GM23248 (cell line): Measurements from ENCODE around the gene NCEH1. TPM values are rescaled to one million over a fixed set of nuclear protein-coding genes. Genes with fewer than 3 reads are reported as not detected.

Source experiments
- DNase-seq: peaks from one replicate; pipeline ENCODE4 v3.0.0-alpha.2; 2015
- H2AFZ ChIP-seq: fragments of 200-600 bp; sonication (generic); 2 replicates; pipeline ENCODE4 v1.6.1; 2016; ENCODE audit warnings: antibody characterized with exemption
- H3F3A ChIP-seq: fragments of 200-600 bp; sonication (generic); 2 replicates; pipeline ENCODE4 v1.6.1; 2016; ENCODE audit warnings: mild to moderate bottlenecking, antibody characterized with exemption, mixed run types; ENCODE audit not compliant: insufficient read depth
- H3K27ac ChIP-seq: fragments of 200-600 bp; sonication (generic); 2 replicates; pipeline ENCODE4 v1.5.1; 2016; ENCODE audit warnings: mild to moderate bottlenecking
- H3K27me3 ChIP-seq: fragments of 200-600 bp; sonication (generic); replicated peaks from 2 replicates; pipeline ENCODE4 v1.6.1; 2016; ENCODE audit warnings: mild to moderate bottlenecking; ENCODE audit not compliant: insufficient read depth
- H3K36me3 ChIP-seq: fragments of 200-600 bp; sonication (generic); 2 replicates; pipeline ENCODE4 v1.6.1; 2016; ENCODE audit warnings: low read depth, mild to moderate bottlenecking
- H3K4me1 ChIP-seq: fragments of 200-600 bp; sonication (generic); 2 replicates; pipeline ENCODE4 v1.6.1; 2016; ENCODE audit warnings: mild to moderate bottlenecking; ENCODE audit not compliant: insufficient read depth
- H3K4me2 ChIP-seq: fragments of 200-600 bp; sonication (generic); one replicate; pipeline ENCODE4 v1.6.1; 2016; ENCODE audit warnings: mild to moderate bottlenecking; ENCODE audit not compliant: unreplicated experiment
- H3K4me3 ChIP-seq: fragments of 200-600 bp; sonication (generic); 2 replicates; pipeline ENCODE4 v1.5.1; 2016; ENCODE audit warnings: mild to moderate bottlenecking
- H3K79me2 ChIP-seq: fragments of 200-600 bp; sonication (generic); 2 replicates; pipeline ENCODE4 v1.6.1; 2016; ENCODE audit warnings: mild to moderate bottlenecking; ENCODE audit not compliant: insufficient read depth
- H3K9ac ChIP-seq: fragments of 200-600 bp; sonication (generic); 2 replicates; pipeline ENCODE4 v1.6.1; 2016; ENCODE audit warnings: mild to moderate bottlenecking
- H3K9me2 ChIP-seq: fragments of 200-600 bp; sonication (generic); 2 replicates; pipeline ENCODE4 v1.6.1; 2016; ENCODE audit warnings: mixed run types, mild to moderate bottlenecking, moderate library complexity; ENCODE audit not compliant: insufficient read depth
- H3K9me3 ChIP-seq: fragments of 200-600 bp; sonication (generic); one replicate; pipeline ENCODE4 v1.6.1; 2017; ENCODE audit warnings: low read depth
- H4K20me1 ChIP-seq: fragments of 200-600 bp; sonication (generic); 2 replicates; pipeline ENCODE4 v1.6.0; 2016; ENCODE audit not compliant: insufficient read depth
- EZH2 ChIP-seq: fragments of 200-600 bp; sonication (generic); IDR thresholded peaks from 2 replicates; pipeline ENCODE4 v1.6.1; 2018; ENCODE audit warnings: antibody characterized with exemption, mild to moderate bottlenecking; ENCODE audit not compliant: insufficient read depth, poor library complexity, severe bottlenecking
- EZH2phosphoT487 ChIP-seq: fragments of 200-600 bp; sonication (generic); IDR thresholded peaks from 2 replicates; pipeline ENCODE4 v1.6.1; 2018; ENCODE audit warnings: antibody characterized with exemption, moderate library complexity, mild to moderate bottlenecking, low read depth; ENCODE audit not compliant: insufficient read depth
- WGBS, 2 experiments: methylation state at CpG; one replicate each; pipeline ENCODE4 v1.1.6; 2015 to 2017; ENCODE audit warnings: low lambda C conversion rate in 2 of 2, low coverage in 1 of 2; ENCODE audit errors: missing lambda C conversion rate in 2 of 2; 5-methylcytosine and 5-hydroxymethylcytosine counted together
- in situ Hi-C: fragments of 300-500 bp; cut with MboI; formaldehyde crosslinking; loops from 2 replicates; pipeline ENCODE4 v1.15.0; 2020
- polyA plus RNA-seq: library from polyadenylated mRNA; unstranded; fragments of >200 nt; fragmentation: Nextera tagmentation; extraction: Ambion mirVana; gene quantifications from 2 replicates; pipeline ENCODE4 v1.2.1, GENCODE V29; 2016
- total RNA-seq: library from RNA; depleted of rRNA; stranded (reverse); fragments of >200 nt; shearing (Covaris generic); gene quantifications from 2 replicates; pipeline ENCODE4 v1.2.3, GENCODE V29; 2014

The NCEH1 gene
- total and polyA plus RNA-seq, 2 experiments from 2014 or later: 16.5 to 19.5 TPM

DNA sequence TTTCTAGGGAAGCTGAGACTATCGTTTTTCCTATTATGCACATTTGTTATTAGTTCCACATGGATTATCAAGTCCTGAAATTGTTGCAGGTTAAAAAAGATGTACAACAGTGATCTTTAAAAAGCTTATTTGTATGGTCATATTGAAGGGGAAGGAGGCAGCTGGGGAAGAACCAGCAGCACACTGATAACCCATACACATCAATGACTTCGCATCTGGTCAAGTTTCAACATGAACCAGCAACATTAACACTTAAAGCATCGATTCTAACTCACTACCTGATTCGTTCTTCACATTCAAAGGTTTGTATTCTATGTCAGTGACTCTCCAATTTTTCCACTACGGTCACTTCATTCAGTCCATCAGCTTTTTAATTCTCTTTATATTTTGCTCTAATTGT lies 56.4 kb downstream of the NCEH1 start:
- peaks cover 52% of the 10 kb centered on the region for H3K79me2 ChIP-seq
- peaks cover 6% of the 10 kb centered on the region; the same call in 1 of the 2 replicates for H3F3A ChIP-seq
- no peak overlapping the region for H3K4me2 ChIP-seq
- no peaks in the 10 kb centered on the region for H3K27me3 ChIP-seq
- in situ Hi-C loops: no loop called here
- WGBS, 2 experiments: 78 to 80% methylated on average over 5 of the region's 5 CpGs
- no peak overlapping the region for H3K9ac ChIP-seq
- no peaks in the 10 kb centered on the region for H3K36me3 ChIP-seq
- TF ChIP-seq EZH2phosphoT487: no peak
- TF ChIP-seq EZH2: no peak
- H3K9me2 ChIP-seq: no peaks in the 10 kb centered on the region
- no peak overlapping the region for H3K27ac ChIP-seq
- no peak overlapping the region for H3K4me3 ChIP-seq
- DNase-seq: no peak
- H2AFZ ChIP-seq: no peak overlapping the region
- peaks cover 24% of the 10 kb centered on the region for H3K4me1 ChIP-seq
- 0 out of 2 replicates have a peak, but pooled peaks cover 3% of the 10 kb centered on the region for H4K20me1 ChIP-seq
- no peaks in the 10 kb centered on the region for H3K9me3 ChIP-seq

DNA sequence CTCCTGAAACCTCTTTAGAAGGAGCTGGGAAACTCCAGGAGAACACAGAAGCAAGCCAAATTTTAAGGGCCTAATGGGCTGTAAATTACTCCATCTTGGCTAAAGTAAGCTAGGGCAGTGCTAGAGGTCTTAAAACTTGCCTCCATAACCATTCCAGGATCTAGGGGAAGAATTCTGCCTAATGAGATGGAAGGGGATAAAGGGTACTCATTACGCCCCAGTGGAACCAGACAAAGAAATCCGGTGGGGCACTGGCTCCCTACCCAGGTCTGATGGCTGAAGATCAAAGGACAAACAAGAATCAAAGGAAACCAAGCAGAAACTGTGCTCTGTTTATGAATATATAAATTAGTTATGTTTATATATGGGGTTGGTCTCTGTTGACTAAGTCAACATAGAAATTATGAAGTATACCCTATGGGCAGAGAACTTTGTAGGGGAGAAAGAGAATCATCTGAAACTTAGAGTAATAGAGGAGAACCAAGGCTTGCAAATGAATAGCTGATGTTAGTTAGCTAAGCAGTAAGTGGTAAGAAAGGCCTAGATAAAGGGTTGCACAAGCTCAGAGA lies 57.8 kb downstream of the NCEH1 start:
- 0 out of 2 replicates have a peak, but pooled peaks cover 3% of the 10 kb centered on the region for H4K20me1 ChIP-seq
- no peak overlapping the region for H3K27ac ChIP-seq
- DNase-seq: no peak
- peaks cover 16% of the 10 kb centered on the region for H3K4me1 ChIP-seq
- H3K9me3 ChIP-seq: no peaks in the 10 kb centered on the region
- H3K27me3 ChIP-seq: no peaks in the 10 kb centered on the region
- no peaks in the 10 kb centered on the region for H3K9me2 ChIP-seq
- no peaks in the 10 kb centered on the region for H3F3A ChIP-seq
- no peak overlapping the region for H3K4me3 ChIP-seq
- in situ Hi-C loops: no loop called here
- TF ChIP-seq EZH2 (no peak), EZH2phosphoT487 (no peak)
- peaks cover 53% of the 10 kb centered on the region for H3K79me2 ChIP-seq
- H3K9ac ChIP-seq: no peak overlapping the region
- WGBS, 2 experiments: 99 to 100% methylated on average over 2 of the region's 2 CpGs
- H3K36me3 ChIP-seq: no peaks in the 10 kb centered on the region
- no peak overlapping the region for H3K4me2 ChIP-seq
- H2AFZ ChIP-seq: no peak overlapping the region

DNA sequence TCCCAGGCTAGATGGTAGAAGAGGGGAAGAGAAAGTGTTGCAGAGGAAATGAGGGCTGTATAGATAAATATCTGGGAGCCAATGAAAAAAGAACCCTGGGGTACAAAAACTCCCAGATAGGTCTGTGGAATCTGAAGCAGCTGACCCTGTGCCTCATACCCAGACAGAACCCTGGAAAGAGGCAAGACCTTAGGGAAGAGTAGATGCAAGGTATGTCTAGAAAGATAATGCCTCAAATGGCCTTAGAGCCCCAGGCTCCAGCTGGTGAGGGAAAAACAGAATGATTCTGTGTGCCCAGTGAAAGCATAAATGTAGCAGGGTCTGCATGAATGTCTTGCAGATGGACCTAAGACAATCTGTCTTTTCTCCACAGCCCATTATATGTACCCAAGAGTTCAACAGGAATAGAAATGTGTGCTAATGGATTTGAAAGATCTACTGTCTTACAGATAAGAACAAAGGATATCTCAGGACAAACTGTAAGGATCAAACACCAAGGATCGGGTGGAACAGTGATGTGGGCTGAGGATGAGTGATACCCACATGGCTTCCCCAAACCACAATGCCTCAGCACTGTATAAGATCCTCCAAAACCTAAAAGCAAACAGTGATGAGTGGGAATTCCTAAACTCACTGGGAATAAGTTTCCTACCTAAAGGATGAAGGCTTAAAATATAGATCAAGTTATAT lies 58.8 kb downstream of the NCEH1 start:
- Histone ChIP-seq H3K9me3 (no peaks in the 10 kb centered on the region), H3F3A (no peaks in the 10 kb centered on the region), H2AFZ (no peak overlapping the region), H3K27ac (no peak overlapping the region), H3K79me2 (peaks cover 51% of the 10 kb centered on the region), H3K36me3 (no peaks in the 10 kb centered on the region), H3K9me2 (no peaks in the 10 kb centered on the region), H3K27me3 (no peaks in the 10 kb centered on the region), H3K9ac (no peak overlapping the region), H3K4me3 (no peak overlapping the region), H3K4me1 (peaks cover 9% of the 10 kb centered on the region), H3K4me2 (no peak overlapping the region), H4K20me1 (no peaks in the 10 kb centered on the region)
- TF ChIP-seq EZH2 (no peak), EZH2phosphoT487 (no peak)
- 29 to 43% methylated on average over 1 of the region's 1 CpG for WGBS, 2 experiments
- DNase-seq: no peak
- in situ Hi-C loops: no loop called here

DNA sequence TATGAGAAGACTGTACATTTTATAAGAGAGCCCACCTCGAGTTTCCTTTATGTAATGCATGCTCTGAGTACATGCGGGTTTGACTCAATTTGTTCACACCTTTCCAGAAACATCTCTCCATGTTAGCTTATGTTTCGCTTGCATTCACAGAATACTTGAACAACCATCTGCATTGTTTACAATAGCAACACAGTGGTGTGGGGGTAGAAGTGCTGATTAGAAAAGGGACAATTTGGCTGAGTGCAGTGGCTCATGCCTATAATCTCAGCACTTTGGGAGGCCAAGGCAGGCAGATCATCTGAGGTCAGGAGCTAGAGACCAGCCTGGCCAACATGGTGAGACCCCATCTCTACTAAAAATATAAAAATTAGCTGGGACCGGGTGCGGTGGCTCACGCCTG lies 60.9 kb downstream of the NCEH1 start:
- 89 to 93% methylated on average over 5 to 6 of the region's 6 CpGs for WGBS, 2 experiments

More for the DNA sequence above, 60.9 kb downstream of the NCEH1 start:
- Histone ChIP-seq H3K27me3 (no peaks in the 10 kb centered on the region), H3K9me2 (no peaks in the 10 kb centered on the region), H3K36me3 (0 out of 2 replicates have a peak, but pooled peaks cover 3% of the 10 kb centered on the region), H4K20me1 (no peaks in the 10 kb centered on the region), H3K4me3 (no peak overlapping the region), H3F3A (no peaks in the 10 kb centered on the region), H3K4me1 (peaks cover 16% of the 10 kb centered on the region), H3K27ac (no peak overlapping the region), H2AFZ (no peak overlapping the region), H3K4me2 (no peak overlapping the region), H3K9ac (no peak overlapping the region), H3K9me3 (no peaks in the 10 kb centered on the region), H3K79me2 (peaks cover 38% of the 10 kb centered on the region)
- DNase-seq: no peak
- in situ Hi-C loops: no loop called here
- no peak for TF ChIP-seq EZH2
- no peak for TF ChIP-seq EZH2phosphoT487
